Esophagus squamous epithelium (tissue), 5 donors: Measurements from ENCODE around the gene PTPRO. TPM values are rescaled to one million over a fixed set of nuclear protein-coding genes. Genes with fewer than 3 reads are reported as not detected.
A peak's percentile ranks its signal among the peaks of the same experiment; 100 is the strongest.

Experiments
- DNase-seq: peaks from one replicate; lab custom pipeline; 2025; lab: John Stamatoyannopoulos, UW
- H3K27ac ChIP-seq, 4 donors: fragments of 200-600 bp; sonication (generic); one replicate each; pipeline ENCODE4 v1.5.1; 2016 to 2019; ENCODE audit warnings: mild to moderate bottlenecking in 1 of 4
- H3K27me3 ChIP-seq, 4 donors: fragments of 200-600 bp; sonication (generic); 1 replicate in 3 of 4; 2 replicates in 1 of 4; pipeline versions ENCODE4 v1.5.1 to v1.6.0; 2017 to 2021; ENCODE audit warnings: antibody characterized with exemption in 1 of 4
- H3K36me3 ChIP-seq, 3 donors: fragments of 200-600 bp; sonication (generic); one replicate each; pipeline ENCODE4 v1.5.1; 2016 to 2019
- H3K4me1 ChIP-seq, 3 donors: fragments of 200-600 bp; sonication (generic); one replicate each; pipeline ENCODE4 v1.5.1; 2017 to 2019
- H3K4me3 ChIP-seq, 4 donors: fragments of 200-600 bp; sonication (generic); 1 replicate in 3 of 4; 2 replicates in 1 of 4; pipeline ENCODE4 v1.5.1; 2016 to 2019; ENCODE audit warnings: mild to moderate bottlenecking in 2 of 4, moderate library complexity in 1 of 4
- H3K9me3 ChIP-seq, 3 donors: fragments of 200-600 bp; sonication (generic); one replicate each; pipeline ENCODE4 v1.5.1; 2016 to 2019
- POLR2A ChIP-seq, 4 donors: fragments of 450-650 bp; IDR thresholded peaks; one replicate each; pipeline ENCODE4 v1.6.1; 2017; ENCODE audit warnings: antibody characterized with exemption in 4 of 4, mild to moderate bottlenecking in 4 of 4, moderate library complexity in 3 of 4
- WGBS, 2 donors: methylation state at CpG; one replicate each; pipeline ENCODE4 v1.1.5; 2018; 5-methylcytosine and 5-hydroxymethylcytosine counted together
- intact Hi-C: fragments of 100-400 bp; cut with DNase I; formaldehyde crosslinking; loops from one replicate; pipeline ENCODE4 v1.15.0; 2022
- total RNA-seq, 4 donors: library from RNA; depleted of rRNA; stranded (reverse); fragments of >200 nt; gene quantifications; one replicate each; pipeline ENCODE4 v1.1.0, GENCODE V29; 2016
- TF ChIP-seq, protein P1 (sequence below), 6 experiments: fragments of 450-650 bp in 4 of 6; fragments of 200-600 bp in 2 of 6; sonication (generic) in 2 of 6; IDR thresholded peaks; one replicate each; pipeline ENCODE4 v1.5.1; 2016 to 2019; ENCODE audit warnings: antibody characterized with exemption in 6 of 6, mild to moderate bottlenecking in 4 of 6, moderate library complexity in 4 of 6
- donor health status: DM: yes; HTN: yes; CAD: no.

The PTPRO gene
- total RNA-seq, 4 donors from 2014 or later: 0.13 to 1.4 (median 0.76) TPM; not detected in 1

DNA sequence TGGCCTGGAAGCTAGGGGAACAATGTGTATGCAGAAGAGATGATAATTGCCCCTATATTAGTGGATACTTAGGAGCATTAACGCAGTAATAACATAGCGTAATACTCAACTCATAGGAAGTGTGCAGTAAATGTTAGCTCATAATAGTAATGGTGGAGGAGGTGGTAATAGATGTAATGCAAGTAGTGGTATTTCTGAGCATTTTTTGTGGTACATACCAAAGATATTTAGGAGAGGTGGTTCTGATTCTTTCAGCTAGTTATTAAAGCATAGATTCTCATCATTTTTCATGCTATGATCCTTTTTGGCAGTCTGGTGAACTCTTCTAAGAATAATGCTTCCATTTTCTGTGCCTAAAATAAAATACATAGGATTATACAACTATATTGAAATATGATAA is 233.1 kb downstream of the PTPRO start:
- TF ChIP-seq, protein P1, sequence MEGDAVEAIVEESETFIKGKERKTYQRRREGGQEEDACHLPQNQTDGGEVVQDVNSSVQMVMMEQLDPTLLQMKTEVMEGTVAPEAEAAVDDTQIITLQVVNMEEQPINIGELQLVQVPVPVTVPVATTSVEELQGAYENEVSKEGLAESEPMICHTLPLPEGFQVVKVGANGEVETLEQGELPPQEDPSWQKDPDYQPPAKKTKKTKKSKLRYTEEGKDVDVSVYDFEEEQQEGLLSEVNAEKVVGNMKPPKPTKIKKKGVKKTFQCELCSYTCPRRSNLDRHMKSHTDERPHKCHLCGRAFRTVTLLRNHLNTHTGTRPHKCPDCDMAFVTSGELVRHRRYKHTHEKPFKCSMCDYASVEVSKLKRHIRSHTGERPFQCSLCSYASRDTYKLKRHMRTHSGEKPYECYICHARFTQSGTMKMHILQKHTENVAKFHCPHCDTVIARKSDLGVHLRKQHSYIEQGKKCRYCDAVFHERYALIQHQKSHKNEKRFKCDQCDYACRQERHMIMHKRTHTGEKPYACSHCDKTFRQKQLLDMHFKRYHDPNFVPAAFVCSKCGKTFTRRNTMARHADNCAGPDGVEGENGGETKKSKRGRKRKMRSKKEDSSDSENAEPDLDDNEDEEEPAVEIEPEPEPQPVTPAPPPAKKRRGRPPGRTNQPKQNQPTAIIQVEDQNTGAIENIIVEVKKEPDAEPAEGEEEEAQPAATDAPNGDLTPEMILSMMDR (IDR thresholded peaks at IDR 0.05): no peak
- TF ChIP-seq POLR2A (IDR thresholded peaks at IDR 0.05): no peak
- Histone ChIP-seq H3K4me3 (no peak overlapping the region), H3K36me3 (no peaks in the 10 kb centered on the region), H3K9me3 (no peaks in the 10 kb centered on the region), H3K27me3 (no peaks in the 10 kb centered on the region), H3K4me1 (no peaks in the 10 kb centered on the region), H3K27ac (no peak overlapping the region)
- intact Hi-C loops: no loop called here
- 96 to 98% methylated on average over 2 of the region's 2 CpGs for WGBS, 2 donors
- DNase-seq: no peak

DNA sequence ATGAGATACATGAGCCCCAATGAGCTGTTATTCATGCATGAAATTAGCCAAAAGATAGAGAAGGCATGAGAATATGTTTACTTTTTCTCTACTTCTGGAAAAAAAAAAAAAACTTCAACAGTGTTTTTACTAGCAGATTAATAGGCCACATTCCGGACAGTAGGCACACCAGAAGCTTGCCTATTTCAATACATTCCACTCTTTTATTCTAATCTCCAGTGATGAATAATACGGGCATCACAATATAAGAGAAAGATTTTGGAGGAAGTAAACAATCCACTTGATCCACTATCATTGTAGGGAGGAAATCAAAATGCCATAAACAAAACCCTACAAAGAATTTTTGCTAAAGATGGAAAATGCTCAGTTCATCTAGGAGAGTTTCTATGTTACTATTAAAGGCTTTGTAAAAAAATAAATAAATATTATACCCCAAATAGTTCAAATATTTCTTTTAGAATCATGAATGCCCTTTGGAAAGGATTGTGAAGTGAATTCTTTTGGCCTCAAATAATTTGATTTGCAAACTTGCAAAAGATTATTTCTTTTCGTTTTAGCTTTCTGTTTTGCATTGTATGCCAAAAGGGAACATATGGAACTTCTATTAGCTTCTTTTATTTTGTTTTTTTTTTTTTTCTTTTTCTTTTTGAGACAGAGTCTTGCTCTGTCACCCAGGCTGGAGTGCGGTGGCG is 234.2 kb downstream of the PTPRO start:
- Histone ChIP-seq H3K9me3 (no peaks in the 10 kb centered on the region), H3K27me3 (no peaks in the 10 kb centered on the region), H3K4me1 (no peaks in the 10 kb centered on the region), H3K4me3 (no peak overlapping the region), H3K36me3 (no peaks in the 10 kb centered on the region), H3K27ac (no peak overlapping the region)
- DNase-seq: no peak
- TF ChIP-seq, protein P1 (IDR thresholded peaks at IDR 0.05): no peak
- TF ChIP-seq POLR2A (IDR thresholded peaks at IDR 0.05): no peak
- WGBS, 2 donors: 58 to 74% methylated on average over 5 of the region's 5 CpGs
- intact Hi-C loops: no loop called here

DNA sequence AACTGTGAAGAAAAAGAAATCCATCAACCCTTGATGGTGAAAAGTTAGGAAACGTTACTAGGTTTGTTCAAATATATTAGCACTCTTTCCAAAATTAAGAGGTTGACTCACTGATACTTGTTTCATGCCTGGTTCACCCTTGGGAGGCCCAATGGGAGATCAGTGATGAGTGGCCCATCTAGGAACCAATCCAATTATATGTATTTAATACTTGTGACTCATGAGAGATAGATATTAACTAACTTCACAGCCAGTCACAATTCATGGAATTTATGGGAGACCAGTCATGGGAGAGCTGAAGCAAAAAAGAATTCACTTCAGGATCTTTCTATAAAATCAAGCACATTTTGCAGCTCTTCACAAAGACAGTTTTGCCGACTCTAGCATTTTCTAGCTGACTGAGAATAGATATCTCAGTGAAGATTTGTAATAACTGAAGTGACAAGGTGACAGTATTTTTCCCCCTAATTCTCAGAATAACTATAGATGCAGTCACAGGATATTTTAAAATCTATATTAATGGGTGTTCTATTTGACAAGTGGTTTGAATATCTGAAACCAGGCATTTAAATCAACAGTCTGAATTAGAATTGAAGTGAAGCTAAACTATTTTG is 236.7 kb downstream of the PTPRO start:
- DNase-seq: no peak
- Histone ChIP-seq H3K27ac (no peak overlapping the region), H3K36me3 (no peaks in the 10 kb centered on the region), H3K9me3 (no peaks in the 10 kb centered on the region), H3K4me3 (no peak overlapping the region), H3K4me1 (peaks cover 0 to 13% (median 0%) of the 10 kb centered on the region in 3 donors), H3K27me3 (no peaks in the 10 kb centered on the region)
- TF ChIP-seq, protein P1 (IDR thresholded peaks at IDR 0.05): no peak
- no peak for TF ChIP-seq POLR2A (IDR thresholded peaks at IDR 0.05)
- intact Hi-C loops: no loop called here
- 51 to 63% methylated on average over 2 of the region's 2 CpGs for WGBS, 2 donors

DNA sequence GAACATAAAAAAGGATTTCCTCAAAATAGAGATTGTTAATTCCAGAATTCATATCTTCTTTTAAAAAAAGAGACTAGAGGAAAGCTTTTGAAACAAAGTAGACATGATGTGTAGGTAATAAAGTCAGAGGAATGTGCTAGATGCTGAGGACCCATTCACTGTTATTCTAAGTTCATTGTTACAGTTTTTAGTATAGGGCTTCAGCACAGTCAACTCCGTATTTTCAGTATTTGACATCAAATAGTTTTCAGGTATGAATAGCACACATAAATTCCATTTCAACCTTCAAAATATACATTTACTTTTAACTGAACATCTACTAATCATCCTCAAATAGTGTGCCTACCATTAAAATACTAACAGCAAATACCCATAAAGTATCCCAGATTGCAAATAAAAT is 239.1 kb downstream of the PTPRO start:
- Histone ChIP-seq H3K36me3 (no peaks in the 10 kb centered on the region), H3K4me1 (peaks cover 0 to 16% (median 0%) of the 10 kb centered on the region in 3 donors), H3K27ac (no peak overlapping the region), H3K4me3 (no peak overlapping the region), H3K27me3 (no peaks in the 10 kb centered on the region), H3K9me3 (no peaks in the 10 kb centered on the region)
- TF ChIP-seq, protein P1 (IDR thresholded peaks at IDR 0.05): no peak
- TF ChIP-seq POLR2A (IDR thresholded peaks at IDR 0.05): no peak
- no peak for DNase-seq
- 86 to 95% methylated on average over 1 of the region's 1 CpG for WGBS, 2 donors
- intact Hi-C loops: no loop called here

DNA sequence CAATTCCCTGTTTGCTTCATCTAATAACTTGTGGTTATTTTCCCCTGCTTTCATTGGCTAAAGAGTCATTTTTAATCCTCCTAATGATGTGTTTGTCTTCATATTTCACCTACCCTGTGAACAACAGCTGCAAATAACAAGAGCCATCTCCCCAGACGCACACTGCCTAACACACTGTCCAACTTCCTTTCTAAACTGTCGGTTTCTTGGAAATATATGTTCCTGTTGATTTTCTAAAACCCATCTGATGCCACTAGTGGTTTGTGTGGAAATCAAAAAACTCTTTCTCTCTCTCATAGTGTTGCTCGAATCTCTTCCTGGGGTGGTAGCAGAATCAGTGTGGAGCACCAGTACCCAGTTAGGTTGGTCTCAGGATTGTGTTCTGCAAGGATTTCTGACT is 240.0 kb downstream of the PTPRO start:
- Histone ChIP-seq H3K4me1 (peaks cover 0 to 16% (median 0%) of the 10 kb centered on the region in 3 donors), H3K27me3 (peaks cover 0 to 4% (median 0%) of the 10 kb centered on the region in 4 donors), H3K36me3 (no peaks in the 10 kb centered on the region), H3K4me3 (no peak overlapping the region), H3K9me3 (no peaks in the 10 kb centered on the region), H3K27ac (peak overlapping the region in 1 of 4 donors; percentile 5)
- DNase-seq: no peak
- intact Hi-C loops: no loop called here
- TF ChIP-seq, protein P1 (IDR thresholded peaks at IDR 0.05): no peak
- no peak for TF ChIP-seq POLR2A (IDR thresholded peaks at IDR 0.05)
- 54 to 72% methylated on average over 3 of the region's 3 CpGs for WGBS, 2 donors
